Vagina (tissue), 2 donors: ENCODE data around the gene FATE1. TPM values are rescaled to one million over a fixed set of nuclear protein-coding genes. Genes with fewer than 3 reads are reported as not detected.
"Not testable (repeated sequence)": the region's sequence is repeated elsewhere in the genome, so short reads cannot be mapped to it uniquely, and the experiment has no call there.

Experiments used
- DNase-seq, 2 donors: peaks; one replicate each; pipeline ENCODE4 v3.0.0-alpha.2; 2017; ENCODE audit errors: extremely low spot score in 2 of 2
- H3K27ac ChIP-seq: fragments of 200-600 bp; sonication (generic); one replicate; pipeline ENCODE4 v1.5.1; 2019
- H3K27me3 ChIP-seq: fragments of 200-600 bp; sonication (generic); one replicate; pipeline ENCODE4 v1.5.1; 2019
- H3K36me3 ChIP-seq, 2 donors: fragments of 200-600 bp; sonication (generic); one replicate each; pipeline ENCODE4 v1.5.1; 2017 to 2019
- H3K4me1 ChIP-seq: fragments of 200-600 bp; sonication (generic); one replicate; pipeline ENCODE4 v1.5.1; 2019
- H3K4me3 ChIP-seq, 2 donors: fragments of 200-600 bp; sonication (generic); 1 replicate in 1 of 2; 2 replicates in 1 of 2; pipeline ENCODE4 v1.5.1; 2016 to 2019
- H3K9me3 ChIP-seq: fragments of 200-600 bp; sonication (generic); one replicate; pipeline ENCODE4 v1.5.1; 2019
- CTCF ChIP-seq, 3 experiments: fragments of 450-650 bp in 2 of 3; fragments of 200-600 bp in 1 of 3; sonication (generic) in 1 of 3; IDR thresholded peaks; one replicate each; pipeline ENCODE4 v1.5.1; 2017 to 2019; ENCODE audit warnings: antibody characterized with exemption in 3 of 3, mild to moderate bottlenecking in 2 of 3, moderate library complexity in 2 of 3
- POLR2A ChIP-seq, 2 donors: fragments of 450-650 bp; IDR thresholded peaks; one replicate each; pipeline ENCODE4 v1.6.1; 2017; ENCODE audit warnings: antibody characterized with exemption in 2 of 2, mild to moderate bottlenecking in 2 of 2, moderate library complexity in 2 of 2
- POLR2AphosphoS5 ChIP-seq, 2 donors: sonication (generic); formaldehyde crosslinking; IDR thresholded peaks; one replicate each; pipeline ENCODE4 v1.9.0; 2017; ENCODE audit warnings: antibody characterized with exemption in 2 of 2, mild to moderate bottlenecking in 2 of 2, low read depth in 1 of 2; ENCODE audit not compliant: insufficient read depth in 1 of 2
- intact Hi-C: fragments of 100-400 bp; cut with DNase I; formaldehyde crosslinking; loops from one replicate; pipeline ENCODE4 v1.15.1; 2023
- total RNA-seq: library from RNA; depleted of rRNA; stranded (reverse); fragments of >200 nt; gene quantifications from one replicate; pipeline ENCODE4 v1.2.3, GENCODE V29; 2016

FATE1 gene
- total RNA-seq, 1 donor from 2014 or later, result not detected

- peak in 1 of 2 donors; percentile 16 for TF ChIP-seq POLR2AphosphoS5 (IDR thresholded peaks at IDR 0.05; ENCODE audit: insufficient read depth in 1 of 2, low read depth in 1 of 2)
- TF ChIP-seq CTCF (IDR thresholded peaks at IDR 0.05), result no peak
- Histone ChIP-seq H3K9me3 (no peaks in the 10 kb centered on the region), H3K27me3 (no peaks in the 10 kb centered on the region), H3K4me1 (peaks cover 11% of the 10 kb centered on the region), H3K27ac (peak overlapping the region; percentile 61), H3K4me3 (peak overlapping the region; percentile 29 to 39), H3K36me3 (no peaks in the 10 kb centered on the region)
- intact Hi-C loops, result no loop called here
- DNase-seq, result no peak
Measured at GRCh38 chrX:151695583-151696340, 20.1 kb upstream of the FATE1 start.

- DNase-seq, H3K27me3 ChIP-seq, H3K36me3 ChIP-seq, intact Hi-C loops, H3K4me3 ChIP-seq, H3K9me3 ChIP-seq, H3K27ac ChIP-seq: not testable (repeated sequence)
- peaks cover 11% of the 10 kb centered on the region for H3K4me1 ChIP-seq
Measured at GRCh38 chrX:151697082-151697481, 18.8 kb upstream of the FATE1 start.

DNA sequence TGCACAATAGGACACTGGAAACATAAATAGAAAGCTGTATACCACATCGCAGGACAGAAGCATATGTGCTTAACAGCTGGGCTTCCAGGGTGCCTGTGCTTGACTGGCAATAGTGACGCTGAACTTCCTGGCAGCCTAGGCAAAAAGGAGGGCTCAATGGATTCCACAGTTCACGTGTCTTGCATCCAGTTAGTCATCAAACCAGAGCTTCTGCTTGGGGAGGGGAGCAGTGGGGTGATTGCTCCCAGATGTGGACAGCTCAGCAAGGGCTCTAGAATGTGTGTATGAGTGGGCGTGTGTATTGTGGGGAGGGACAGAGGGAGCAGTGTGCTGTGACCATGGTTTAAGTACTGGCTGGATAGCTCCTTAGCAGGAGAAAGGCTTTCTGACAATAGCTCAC, 18.3 kb upstream of the FATE1 start:
- Histone ChIP-seq H3K9me3 (no peaks in the 10 kb centered on the region), H3K4me3 (no peak overlapping the region), H3K27me3 (no peaks in the 10 kb centered on the region), H3K36me3 (no peaks in the 10 kb centered on the region), H3K4me1 (peaks cover 11% of the 10 kb centered on the region), H3K27ac (no peak overlapping the region)
- intact Hi-C loops, result no loop called here
- DNase-seq, result no peak
- TF ChIP-seq POLR2AphosphoS5 (IDR thresholded peaks at IDR 0.05; ENCODE audit: insufficient read depth in 1 of 2, low read depth in 1 of 2), result no peak
- TF ChIP-seq CTCF (IDR thresholded peaks at IDR 0.05), result no peak
- TF ChIP-seq POLR2A (IDR thresholded peaks at IDR 0.05), result no peak

DNA sequence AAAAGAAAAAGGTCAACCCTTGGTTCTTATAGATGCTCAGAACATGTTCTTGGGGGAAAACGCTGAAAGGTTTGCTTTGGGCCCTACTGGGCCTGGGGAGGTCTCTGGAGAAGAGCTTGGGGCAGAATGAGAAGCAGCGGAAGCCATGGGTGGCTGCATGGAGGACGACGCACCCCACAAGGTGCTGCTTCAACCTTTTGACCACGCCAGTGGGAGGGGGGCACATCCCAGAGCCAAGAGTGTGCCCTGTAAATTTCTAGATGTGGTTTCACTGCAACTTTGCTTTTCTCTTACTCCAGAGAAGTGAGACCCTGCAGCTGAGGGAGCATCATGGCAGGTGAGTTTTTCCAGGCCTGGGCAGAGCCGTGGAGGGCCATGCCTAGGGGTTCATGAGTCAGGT, 17.4 kb upstream of the FATE1 start:
- intact Hi-C loops, result no loop called here
- Histone ChIP-seq H3K27ac (no peak overlapping the region), H3K27me3 (no peaks in the 10 kb centered on the region), H3K36me3 (no peaks in the 10 kb centered on the region), H3K9me3 (no peaks in the 10 kb centered on the region), H3K4me3 (no peak overlapping the region), H3K4me1 (peaks cover 11% of the 10 kb centered on the region)
- TF ChIP-seq POLR2A (IDR thresholded peaks at IDR 0.05), result no peak
- no peak for TF ChIP-seq POLR2AphosphoS5 (IDR thresholded peaks at IDR 0.05; ENCODE audit: insufficient read depth in 1 of 2, low read depth in 1 of 2)
- no peak for TF ChIP-seq CTCF (IDR thresholded peaks at IDR 0.05)
- no peak for DNase-seq

DNA sequence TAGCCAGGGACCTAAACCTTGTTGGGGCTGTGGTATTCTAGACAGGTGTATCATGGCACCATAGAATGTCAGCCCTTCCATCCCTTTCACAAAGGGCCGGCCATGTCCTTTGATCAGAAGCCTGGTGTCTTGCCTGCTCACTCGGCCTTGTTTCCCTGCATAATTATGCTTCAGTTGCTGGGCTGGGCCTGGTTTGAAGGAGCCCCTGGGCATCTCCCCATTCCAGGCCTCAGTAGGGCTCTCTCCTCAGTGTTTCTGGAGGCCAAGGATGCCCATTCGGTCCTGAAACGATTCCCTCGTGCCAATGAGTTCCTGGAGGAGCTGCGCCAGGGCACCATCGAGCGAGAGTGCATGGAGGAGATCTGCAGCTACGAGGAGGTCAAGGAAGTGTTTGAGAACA, 16.1 kb upstream of the FATE1 start:
- H3K4me3 ChIP-seq, result no peak overlapping the region
- intact Hi-C loops, result no loop called here
- H3K27ac ChIP-seq, result no peak overlapping the region
- no peaks in the 10 kb centered on the region for H3K9me3 ChIP-seq
- no peaks in the 10 kb centered on the region for H3K27me3 ChIP-seq
- no peak for DNase-seq
- no peaks in the 10 kb centered on the region for H3K36me3 ChIP-seq
- peaks cover 11% of the 10 kb centered on the region for H3K4me1 ChIP-seq
- TF ChIP-seq POLR2AphosphoS5 (IDR thresholded peaks at IDR 0.05; ENCODE audit: insufficient read depth in 1 of 2, low read depth in 1 of 2), result no peak
- no peak for TF ChIP-seq CTCF (IDR thresholded peaks at IDR 0.05)
- TF ChIP-seq POLR2A (IDR thresholded peaks at IDR 0.05), result no peak
